ENCODE data around the gene MESD. TPM values are rescaled to one million over a fixed set of nuclear protein-coding genes. Genes with fewer than 3 reads are reported as not detected.

Gene MESD
- total RNA-seq, 1 experiment from 2014 or later: 47.3 TPM

DNA sequence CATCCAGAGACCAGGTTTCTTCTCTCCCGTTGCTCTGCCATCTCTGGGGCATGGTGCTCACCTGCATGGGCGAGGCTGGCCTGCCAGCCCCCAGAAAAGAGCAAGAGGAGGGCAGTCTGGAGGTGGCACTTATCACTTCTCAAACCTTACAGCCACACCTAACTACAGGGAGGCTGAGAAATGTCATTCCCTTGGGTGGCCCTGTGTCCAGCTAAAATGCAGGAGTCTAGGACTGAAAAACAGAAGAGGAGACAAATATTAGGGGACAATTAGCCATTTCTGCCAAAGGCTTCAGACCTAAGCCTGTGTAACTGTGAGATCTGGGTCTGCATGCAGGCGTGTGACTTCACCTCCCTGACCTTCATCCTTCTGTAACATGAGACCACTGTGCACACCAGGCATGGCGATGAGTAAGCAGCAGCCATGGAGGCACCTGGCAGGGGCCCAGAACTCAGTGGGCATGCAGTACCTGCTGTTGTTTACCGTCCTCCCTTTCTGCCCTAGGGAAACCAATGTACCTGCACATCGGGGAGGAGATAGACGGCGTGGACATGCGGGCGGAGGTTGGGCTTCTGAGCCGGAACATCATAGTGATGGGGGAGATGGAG lies 83.4 kb downstream of the MESD start:
- no peaks in the 10 kb centered on the region for H3K36me3 Mint-ChIP-seq (ENCODE audit: insufficient read depth, unreplicated experiment)
- CTCF ChIA-PET: no interaction called here

DNA sequence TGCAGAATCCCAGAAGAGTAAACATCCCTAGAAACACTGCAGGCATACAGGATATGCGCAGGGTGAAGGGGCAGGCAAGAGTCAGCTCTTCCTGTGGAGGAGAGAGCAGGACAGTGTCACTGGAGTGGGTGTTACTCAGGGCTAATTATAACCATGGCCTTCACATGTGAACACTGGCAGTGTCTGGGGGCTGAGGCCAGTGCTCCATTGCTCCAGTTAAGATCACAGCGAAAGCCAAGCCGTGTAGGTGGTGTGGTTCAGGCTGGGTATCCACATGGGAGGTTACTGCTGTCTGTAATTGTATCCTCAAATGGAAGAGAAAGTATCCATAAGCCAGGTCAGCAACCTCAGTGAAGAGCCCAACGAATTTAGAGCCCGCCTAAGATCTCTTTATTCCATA lies 84.6 kb downstream of the MESD start:
- DNase-seq: no peak
- Mint-ChIP-seq H3K9me3 (ENCODE audit: low read depth, unreplicated experiment) (peaks cover 3% of the 10 kb centered on the region), H3K36me3 (ENCODE audit: insufficient read depth, unreplicated experiment) (no peaks in the 10 kb centered on the region), H3K27me3 (ENCODE audit: unreplicated experiment) (no peaks in the 10 kb centered on the region), H3K4me3 (ENCODE audit: low read depth, unreplicated experiment) (no peak overlapping the region), H3K27ac (ENCODE audit: unreplicated experiment) (no peak overlapping the region), H3K4me1 (ENCODE audit: low read depth, unreplicated experiment) (peaks cover 20% of the 10 kb centered on the region)
- no TSS peak for BruUV-seq (replicated peaks)
- TF ChIP-seq, protein P1, sequence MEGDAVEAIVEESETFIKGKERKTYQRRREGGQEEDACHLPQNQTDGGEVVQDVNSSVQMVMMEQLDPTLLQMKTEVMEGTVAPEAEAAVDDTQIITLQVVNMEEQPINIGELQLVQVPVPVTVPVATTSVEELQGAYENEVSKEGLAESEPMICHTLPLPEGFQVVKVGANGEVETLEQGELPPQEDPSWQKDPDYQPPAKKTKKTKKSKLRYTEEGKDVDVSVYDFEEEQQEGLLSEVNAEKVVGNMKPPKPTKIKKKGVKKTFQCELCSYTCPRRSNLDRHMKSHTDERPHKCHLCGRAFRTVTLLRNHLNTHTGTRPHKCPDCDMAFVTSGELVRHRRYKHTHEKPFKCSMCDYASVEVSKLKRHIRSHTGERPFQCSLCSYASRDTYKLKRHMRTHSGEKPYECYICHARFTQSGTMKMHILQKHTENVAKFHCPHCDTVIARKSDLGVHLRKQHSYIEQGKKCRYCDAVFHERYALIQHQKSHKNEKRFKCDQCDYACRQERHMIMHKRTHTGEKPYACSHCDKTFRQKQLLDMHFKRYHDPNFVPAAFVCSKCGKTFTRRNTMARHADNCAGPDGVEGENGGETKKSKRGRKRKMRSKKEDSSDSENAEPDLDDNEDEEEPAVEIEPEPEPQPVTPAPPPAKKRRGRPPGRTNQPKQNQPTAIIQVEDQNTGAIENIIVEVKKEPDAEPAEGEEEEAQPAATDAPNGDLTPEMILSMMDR (IDR thresholded peaks at IDR 0.05; ENCODE audit: unreplicated experiment): no peak
- intact Hi-C loops (cut with micrococcal nuclease; ENCODE audit: unreplicated experiment): no loop called here
- CTCF ChIA-PET: no interaction called here

More for the DNA sequence above, 83.4 kb downstream of the MESD start:
- TF ChIP-seq, protein P1 (IDR thresholded peaks at IDR 0.05; ENCODE audit: unreplicated experiment): no peak
- Mint-ChIP-seq H3K9me3 (ENCODE audit: low read depth, unreplicated experiment) (peaks cover 3% of the 10 kb centered on the region), H3K27me3 (ENCODE audit: unreplicated experiment) (no peaks in the 10 kb centered on the region), H3K4me3 (ENCODE audit: low read depth, unreplicated experiment) (no peak overlapping the region), H3K4me1 (ENCODE audit: low read depth, unreplicated experiment) (peaks cover 20% of the 10 kb centered on the region), H3K27ac (ENCODE audit: unreplicated experiment) (no peak overlapping the region)
- intact Hi-C loops (cut with micrococcal nuclease; ENCODE audit: unreplicated experiment): no loop called here
- DNase-seq: peak; percentile 83
- BruUV-seq (replicated peaks): no TSS peak

DNA sequence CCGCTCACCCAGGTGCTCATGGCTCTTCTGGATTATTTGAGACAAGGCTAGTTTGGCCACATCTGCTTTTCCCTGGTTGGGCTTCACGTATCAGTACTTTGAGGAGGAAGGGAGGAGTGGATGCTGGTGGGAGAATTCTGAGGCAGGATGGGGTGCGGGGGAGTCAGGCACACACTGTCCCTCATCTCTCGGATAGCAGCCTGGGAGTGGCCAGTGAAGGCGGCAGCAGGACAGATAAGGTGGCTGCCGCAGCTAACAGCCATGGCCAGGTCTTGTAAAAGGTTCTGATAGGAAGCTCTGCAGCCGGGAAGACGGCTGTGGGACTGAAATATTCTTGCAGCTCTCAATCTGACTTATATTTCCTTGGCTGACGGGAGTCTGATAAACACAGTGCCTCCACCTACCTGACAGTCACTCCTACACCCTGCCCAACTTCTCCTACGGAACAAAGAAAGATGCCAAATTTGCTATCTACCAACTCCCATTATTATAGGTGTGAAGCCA lies 87.3 kb downstream of the MESD start:
- no peak overlapping the region for H3K4me3 Mint-ChIP-seq (ENCODE audit: low read depth, unreplicated experiment)
- BruUV-seq (replicated peaks): no TSS peak
- H3K27ac Mint-ChIP-seq (ENCODE audit: unreplicated experiment): no peak overlapping the region
- intact Hi-C loops (cut with micrococcal nuclease; ENCODE audit: unreplicated experiment): no loop called here
- CTCF ChIA-PET: no interaction called here
- H3K27me3 Mint-ChIP-seq (ENCODE audit: unreplicated experiment): no peaks in the 10 kb centered on the region
- H3K36me3 Mint-ChIP-seq (ENCODE audit: insufficient read depth, unreplicated experiment): no peaks in the 10 kb centered on the region
- TF ChIP-seq, protein P1 (IDR thresholded peaks at IDR 0.05; ENCODE audit: unreplicated experiment): no peak
- DNase-seq: no peak
- no peaks in the 10 kb centered on the region for H3K9me3 Mint-ChIP-seq (ENCODE audit: low read depth, unreplicated experiment)
- peaks cover 31% of the 10 kb centered on the region for H3K4me1 Mint-ChIP-seq (ENCODE audit: low read depth, unreplicated experiment)

DNA sequence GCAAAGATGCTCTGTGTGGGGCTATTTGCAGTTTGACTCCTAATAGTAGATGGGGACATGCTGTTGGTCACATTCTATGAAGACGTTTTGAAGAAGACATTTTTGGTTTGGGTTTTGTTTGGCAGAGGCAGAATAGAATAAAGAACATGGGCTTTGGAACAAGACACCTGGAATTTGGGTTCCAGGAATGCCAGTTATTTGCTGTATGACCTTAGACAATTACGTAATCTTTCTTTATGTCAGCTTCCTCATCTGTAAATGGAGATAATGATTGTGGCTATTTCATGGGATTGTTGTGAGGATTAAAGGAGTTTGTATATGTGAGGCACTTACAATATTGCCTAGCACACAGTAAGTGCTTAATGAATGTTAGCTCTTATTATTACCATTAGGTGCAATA lies 91.6 kb downstream of the MESD start:
- peaks cover 3% of the 10 kb centered on the region for H3K9me3 Mint-ChIP-seq (ENCODE audit: low read depth, unreplicated experiment)
- no peaks in the 10 kb centered on the region for H3K27me3 Mint-ChIP-seq (ENCODE audit: unreplicated experiment)
- TF ChIP-seq, protein P1 (IDR thresholded peaks at IDR 0.05; ENCODE audit: unreplicated experiment): no peak
- DNase-seq: no peak
- H3K27ac Mint-ChIP-seq (ENCODE audit: unreplicated experiment): no peak overlapping the region
- H3K4me3 Mint-ChIP-seq (ENCODE audit: low read depth, unreplicated experiment): no peak overlapping the region
- H3K4me1 Mint-ChIP-seq (ENCODE audit: low read depth, unreplicated experiment): peaks cover 12% of the 10 kb centered on the region
- CTCF ChIA-PET: no interaction called here
- no peaks in the 10 kb centered on the region for H3K36me3 Mint-ChIP-seq (ENCODE audit: insufficient read depth, unreplicated experiment)
- BruUV-seq (replicated peaks): no TSS peak
- intact Hi-C loops (cut with micrococcal nuclease; ENCODE audit: unreplicated experiment): no loop called here

Small RNA genes lying within 50 kb of the gene (microRNA-seq; reads per million reads assigned to microRNA genes)
- gene MIR4514: not detected

Other genes starting within 250 kb of the MESD start
- gene CEMIP, start 210.4 kb downstream of the MESD start, total RNA-seq (2022): 1.8 and 4.1 TPM in 2 replicates
- 31.8 and 33.4 TPM in 2 replicates for gene TLNRD1, start 11.1 kb upstream of the MESD start, total RNA-seq (2022)
- not detected in 2 replicates for gene CFAP161, start 144.5 kb upstream of the MESD start, total RNA-seq (2022)
- gene IL16, start 207.1 kb upstream of the MESD start, total RNA-seq (2022): not detected in 2 replicates

Data from Calu3 (cell line).